Pancreas (tissue), 10 donors: ENCODE measurements around the gene SLC19A1. TPM values are rescaled to one million over a fixed set of nuclear protein-coding genes. Genes with fewer than 3 reads are reported as not detected.

Source experiments
- ATAC-seq, 4 donors: fragments of 200-7000 bp; cut with Tn5 transposase; one replicate each; pipeline versions ENCODE4 v1.8.0 to v1.9.1; 2020; ENCODE audit warnings: mild to moderate bottlenecking in 4 of 4, moderate library complexity in 4 of 4
- DNase-seq, 6 donors: peaks; one replicate each; pipeline ENCODE4 v3.0.0-alpha.2; 2020
- FAIRE-seq: peaks from 2 replicates; lab custom pipeline; 2012; peaks lifted over from hg19 to GRCh38; lab: Jason Lieb, UNC
- H3K27ac ChIP-seq, 4 donors: fragments of 200-600 bp; sonication (generic); 1 replicate in 3 of 4; 2 replicates in 1 of 4; pipeline versions ENCODE4 v1.5.0 to v1.8.0; 2020
- H3K27me3 ChIP-seq, 4 donors: fragments of 200-600 bp; one replicate each; pipeline ENCODE4 v1.8.0; 2021
- H3K36me3 ChIP-seq, 3 donors: fragments of 200-600 bp; sonication (generic) in 1 of 3; one replicate each; pipeline versions ENCODE4 v1.5.0 to v1.8.0; 2020 to 2021
- H3K4me1 ChIP-seq, 3 donors: fragments of 200-600 bp; one replicate each; pipeline ENCODE4 v1.8.0; 2021
- H3K4me3 ChIP-seq, 4 donors: fragments of 200-600 bp; sonication (generic) in 2 of 4; one replicate each; pipeline versions ENCODE4 v1.5.0 to v1.8.0; 2020 to 2021
- H3K9me3 ChIP-seq, 4 donors: fragments of 200-600 bp; one replicate each; pipeline ENCODE4 v1.8.0; 2021
- CTCF ChIP-seq, 4 donors: fragments of 200-600 bp; sonication (generic) in 3 of 4; IDR thresholded peaks; one replicate each; pipeline versions ENCODE4 v1.5.0 to v1.8.0; 2021; ENCODE audit warnings: antibody characterized with exemption in 4 of 4
- WGBS, 2 donors: extraction: QIAGEN DNeasy Blood & Tissue Kit; methylation state at CpG; one replicate each; pipeline ENCODE4 v1.1.7; 2013; 5-methylcytosine and 5-hydroxymethylcytosine counted together
- intact Hi-C, 3 donors: fragments of 100-400 bp; cut with DNase I; formaldehyde crosslinking; loops; one replicate each; pipeline versions ENCODE4 v1.11.1 to v1.14.2; 2022
- polyA plus RNA-seq, 2 donors: library from polyadenylated mRNA; stranded (reverse); fragments of 200-250 nt; gene quantifications; one replicate each; pipeline ENCODE4 v1.2.3, GENCODE V29; 2013
- total RNA-seq, 6 donors: library from RNA; stranded (reverse); fragmentation: NEBNext Ultra II Directional in 4 of 6; extraction: Animal tissue kit (Norgen Biotek cat#: 25700) in 4 of 6; gene quantifications; one replicate each; pipeline versions ENCODE4 v1.2.1 to v1.2.4, GENCODE V29; 2021 to 2023
- donor health status: healthy with polysubstance abuse.
- donor health status: DM: no; HTN: no; CAD: no; lungs with moderate emphysema.
- donor health status: DM: no; HTN: no; CAD: no.
- donor health status: control.
- donor health status: control.
- donor health status: Bipolar disorder and iron deficiency.
- donor health status: DM: yes; HTN: yes; CAD: no.
- donor health status: DM: no; HTN: no; CAD: no.
- donor health status: DM: no; HTN: no; CAD: no.
- donor health status: DM: yes; HTN: yes; CAD: no.

Gene SLC19A1
- total and polyA plus RNA-seq, 8 donors, result 4.4 to 11.2 (median 5.4) TPM

- Histone ChIP-seq H3K36me3 (no peaks in the 10 kb centered on the region), H3K27me3 (no peaks in the 10 kb centered on the region), H3K4me3 (no peak overlapping the region), H3K4me1 (no peaks in the 10 kb centered on the region), H3K9me3 (no peaks in the 10 kb centered on the region), H3K27ac (no peak overlapping the region)
- intact Hi-C loops, result no loop called here
- no peak for TF ChIP-seq CTCF (IDR thresholded peaks at IDR 0.05)
- no peak for FAIRE-seq
- no peak for ATAC-seq
- DNase-seq, result peak in 2 of 6 donors; percentile 29 to 32
- 61 to 67% methylated on average over 14 of the region's 14 CpGs for WGBS, 2 donors
Observed at GRCh38 chr21:45574691-45575090, 32.5 kb upstream of the SLC19A1 start.

- TF ChIP-seq CTCF (IDR thresholded peaks at IDR 0.05), result no peak
- DNase-seq, result peak in 2 of 6 donors; percentile 38 to 43
- intact Hi-C loops, result no loop called here
- WGBS, 2 donors, result 52 to 60% methylated on average over 25 of the region's 25 CpGs
- Histone ChIP-seq H3K27ac (no peak overlapping the region), H3K9me3 (no peaks in the 10 kb centered on the region), H3K4me1 (no peaks in the 10 kb centered on the region), H3K36me3 (no peaks in the 10 kb centered on the region), H3K4me3 (no peak overlapping the region), H3K27me3 (no peaks in the 10 kb centered on the region)
- ATAC-seq, result no peak
- no peak for FAIRE-seq
Observed at GRCh38 chr21:45574081-45574501, 31.9 kb upstream of the SLC19A1 start.

- peak in 1 of 6 donors; percentile 34 for DNase-seq
- WGBS, 2 donors, result 73 to 76% methylated on average over 14 of the region's 14 CpGs
- intact Hi-C loops, result no loop called here
Observed at GRCh38 chr21:45573452-45574035, 31.3 kb upstream of the SLC19A1 start.

GRCh38 chr21:45572783-45573451 is 30.7 kb upstream of the SLC19A1 start:
- no peak for TF ChIP-seq CTCF (IDR thresholded peaks at IDR 0.05)
- Histone ChIP-seq H3K4me3 (no peak overlapping the region), H3K27me3 (no peaks in the 10 kb centered on the region), H3K36me3 (no peaks in the 10 kb centered on the region), H3K4me1 (no peaks in the 10 kb centered on the region), H3K27ac (no peak overlapping the region), H3K9me3 (no peaks in the 10 kb centered on the region)
- ATAC-seq (no peak), DNase-seq (no peak), FAIRE-seq (no peak)
- intact Hi-C loops, result no loop called here
- 65 to 76% methylated on average over 11 of the region's 11 CpGs for WGBS, 2 donors

More at GRCh38 chr21:45573452-45574035, 31.3 kb upstream of the SLC19A1 start:
- Histone ChIP-seq H3K27me3 (no peaks in the 10 kb centered on the region), H3K9me3 (no peaks in the 10 kb centered on the region), H3K36me3 (no peaks in the 10 kb centered on the region), H3K4me1 (no peaks in the 10 kb centered on the region), H3K27ac (no peak overlapping the region), H3K4me3 (no peak overlapping the region)
- no peak for TF ChIP-seq CTCF (IDR thresholded peaks at IDR 0.05)
- FAIRE-seq (no peak), ATAC-seq (no peak)

- no peak for DNase-seq
- no peaks in the 10 kb centered on the region for H3K4me1 ChIP-seq
- intact Hi-C loops, result no loop called here
- 77 to 93% methylated on average over 8 of the region's 8 CpGs for WGBS, 2 donors
- no peaks in the 10 kb centered on the region for H3K27me3 ChIP-seq
- TF ChIP-seq CTCF (IDR thresholded peaks at IDR 0.05), result no peak
- no peak for FAIRE-seq
- H3K27ac ChIP-seq, result no peak overlapping the region
- no peaks in the 10 kb centered on the region for H3K36me3 ChIP-seq
- no peaks in the 10 kb centered on the region for H3K9me3 ChIP-seq
- no peak for ATAC-seq
- no peak overlapping the region for H3K4me3 ChIP-seq
Observed at GRCh38 chr21:45572231-45572630, 30.0 kb upstream of the SLC19A1 start.
